NCI-H82 treated with DMSO at 0.1 percent for 48 hours (cell line): ENCODE measurements around the gene WASHC2C.
"Not testable (repeated sequence)": the region's sequence is repeated elsewhere in the genome, so short reads cannot be mapped to it uniquely, and the experiment has no call there.

Experiments used
- DNase-seq: peaks from one replicate; lab custom pipeline; 2025; ENCODE audit not compliant: unreplicated experiment; lab: John Stamatoyannopoulos, UW

Gene WASHC2C

GRCh38 chr10:45768334-45768733, 41.3 kb downstream of the WASHC2C start:
- not testable (repeated sequence) for DNase-seq

GRCh38 chr10:45771757-45772461, 44.8 kb downstream of the WASHC2C start:
- not testable (repeated sequence) for DNase-seq

- DNase-seq = not testable (repeated sequence)
These were observed 59.2 kb downstream of the WASHC2C start for GRCh38 chr10:45786217-45786616.

GRCh38 chr10:45787212-45787741, 60.2 kb downstream of the WASHC2C start:
- DNase-seq = not testable (repeated sequence)

- not testable (repeated sequence) for DNase-seq
These were observed 62.9 kb downstream of the WASHC2C start for GRCh38 chr10:45789991-45790390.

GRCh38 chr10:45790694-45791426, 63.8 kb downstream of the WASHC2C start:
- not testable (repeated sequence) for DNase-seq

GRCh38 chr10:45794761-45795160, 67.7 kb downstream of the WASHC2C start:
- not testable (repeated sequence) for DNase-seq

- not testable (repeated sequence) for DNase-seq
These were observed 76.3 kb downstream of the WASHC2C start for GRCh38 chr10:45803060-45804010.

GRCh38 chr10:45804996-45805395, 77.9 kb downstream of the WASHC2C start:
- not testable (repeated sequence) for DNase-seq

- DNase-seq = no peak
These were observed 82.8 kb downstream of the WASHC2C start for GRCh38 chr10:45809837-45810236.

- DNase-seq = no peak
These were observed 84.0 kb downstream of the WASHC2C start for GRCh38 chr10:45811075-45811474.

- DNase-seq = not testable (repeated sequence)
These were observed 85.9 kb downstream of the WASHC2C start for GRCh38 chr10:45812959-45813358.

GRCh38 chr10:45814146-45814545, 87.1 kb downstream of the WASHC2C start:
- DNase-seq = not testable (repeated sequence)

- no peak for DNase-seq
These were observed 90.2 kb downstream of the WASHC2C start for GRCh38 chr10:45817130-45817859.

GRCh38 chr10:45817912-45818311, 90.8 kb downstream of the WASHC2C start:
- no peak for DNase-seq

- no peak for DNase-seq
These were observed 92.5 kb downstream of the WASHC2C start for GRCh38 chr10:45819552-45819951.

- DNase-seq = not testable (repeated sequence)
These were observed 93.2 kb downstream of the WASHC2C start for GRCh38 chr10:45820107-45820830.

- DNase-seq = not testable (repeated sequence)
These were observed 95.9 kb downstream of the WASHC2C start for GRCh38 chr10:45822918-45823317.
